GM19463 (cell line): Measurements from ENCODE around the gene TMBIM1.

Experiments used
- ATAC-seq: cut with Tn5 transposase; IDR thresholded peaks from one replicate; pipeline ENCODE4 v1.9.1; 2021; ENCODE audit warnings: mild to moderate bottlenecking, moderate library complexity; ENCODE audit not compliant: unreplicated experiment

TMBIM1 gene

DNA sequence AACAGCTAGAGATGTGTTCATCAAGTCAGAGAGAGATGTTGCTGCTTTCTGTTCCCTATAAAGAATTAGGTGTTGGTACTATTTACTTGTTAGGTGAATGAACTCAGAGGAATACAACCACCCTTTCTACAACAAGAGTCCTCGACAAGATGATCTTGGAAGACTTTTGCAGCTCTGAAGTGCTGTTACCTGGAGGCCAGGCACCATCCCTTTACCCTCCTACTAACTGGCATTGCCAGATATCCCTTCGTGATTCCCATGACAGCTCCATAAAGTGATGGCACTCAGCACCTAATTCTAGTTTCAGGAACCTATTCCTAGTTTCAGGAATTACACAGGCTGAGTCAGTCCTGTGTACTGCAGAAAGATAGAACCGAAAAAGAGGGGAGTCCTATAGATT lies 65.4 kb downstream of the TMBIM1 start:
- no peak for ATAC-seq
